HepG2 (cell line): Measurements from ENCODE around the gene PPP3R1. TPM values are rescaled to one million over a fixed set of nuclear protein-coding genes. Genes with fewer than 3 reads are reported as not detected.

Experiments
- ASH2L ChIP-seq: fragments of 300-600, 200-600 bp; sonication (generic); IDR thresholded peaks from 2 replicates; pipeline ENCODE4 v1.7.0; 2017; ENCODE audit warnings: low read depth, mild to moderate bottlenecking, moderate library complexity, mixed read lengths, low read length; ENCODE audit not compliant: insufficient read length
- ATF1 ChIP-seq: IDR thresholded peaks from 2 replicates; pipeline ENCODE4 v1.6.1; 2016; ENCODE audit warnings: mild to moderate bottlenecking, control low read depth
- GPN1 ChIP-seq: sonication (generic); formaldehyde crosslinking; IDR thresholded peaks from 2 replicates; pipeline ENCODE4 v1.5.1; 2020; ENCODE audit warnings: missing genetic modification reagents, borderline replicate concordance
- GTF2F1 ChIP-seq: fragments of 150-350 bp; IDR thresholded peaks from 2 replicates; pipeline ENCODE4 v1.6.1; 2014; ENCODE audit warnings: low read length
- RBFOX2 ChIP-seq: fragments of 200-400 bp; formaldehyde crosslinking; IDR thresholded peaks from 2 replicates; pipeline ENCODE4 v1.6.1; 2017; ENCODE audit warnings: low read depth, mild to moderate bottlenecking, low read length
- REL ChIP-seq: sonication (generic); formaldehyde crosslinking; conservative IDR thresholded peaks from 2 replicates; pipeline ENCODE4 v1.8.0; 2022; ENCODE audit warnings: mild to moderate bottlenecking, missing genetic modification reagents, moderate library complexity
- SRY ChIP-seq: sonication (generic); formaldehyde crosslinking; IDR thresholded peaks from 2 replicates; pipeline ENCODE4 v1.8.0; 2022; ENCODE audit warnings: mild to moderate bottlenecking, missing genetic modification reagents
- ZBTB21 ChIP-seq: sonication (generic); formaldehyde crosslinking; IDR thresholded peaks from 2 replicates; pipeline ENCODE4 v1.4.0; 2020; ENCODE audit warnings: missing genetic modification reagents
- ZFAT ChIP-seq: sonication (generic); formaldehyde crosslinking; conservative IDR thresholded peaks from 2 replicates; pipeline ENCODE4 v1.8.1; 2023; ENCODE audit warnings: missing genetic modification reagents, inconsistent platforms
- ZNF17 ChIP-seq: sonication (generic); formaldehyde crosslinking; IDR thresholded peaks from 2 replicates; pipeline ENCODE4 v1.5.0; 2020; ENCODE audit warnings: mild to moderate bottlenecking, missing genetic modification reagents
- ZNF629 ChIP-seq: sonication (generic); formaldehyde crosslinking; conservative IDR thresholded peaks from 2 replicates; pipeline ENCODE4 v1.5.0; 2020; ENCODE audit warnings: missing genetic modification reagents
- ZNF7 ChIP-seq: IDR thresholded peaks from 2 replicates; pipeline ENCODE4 v1.6.1; 2016; ENCODE audit warnings: missing biosample characterization, missing genetic modification reagents
- ZNF703 ChIP-seq: sonication (generic); formaldehyde crosslinking; IDR thresholded peaks from 2 replicates; pipeline ENCODE4 v1.5.1; 2020; ENCODE audit warnings: missing genetic modification reagents, mild to moderate bottlenecking, moderate library complexity, borderline replicate concordance
- ZNF724P ChIP-seq: sonication (generic); formaldehyde crosslinking; IDR thresholded peaks from 2 replicates; pipeline ENCODE4 v1.8.0; 2022; ENCODE audit warnings: missing genetic modification reagents, borderline replicate concordance
- ZNF776 ChIP-seq: sonication (generic); formaldehyde crosslinking; IDR thresholded peaks from 2 replicates; pipeline ENCODE4 v1.4.0; 2020; ENCODE audit warnings: mild to moderate bottlenecking, missing genetic modification reagents
- ZNF841 ChIP-seq: sonication (generic); formaldehyde crosslinking; IDR thresholded peaks from 2 replicates; pipeline ENCODE4 v1.8.1; 2023; ENCODE audit warnings: missing genetic modification reagents, borderline replicate concordance
- ZSCAN21 ChIP-seq: sonication (generic); formaldehyde crosslinking; IDR thresholded peaks from 2 replicates; pipeline ENCODE4 v1.8.0; 2022; ENCODE audit warnings: mild to moderate bottlenecking, missing genetic modification reagents, moderate library complexity, borderline replicate concordance
- polyA plus RNA-seq, 8 experiments: library from polyadenylated mRNA; depleted of rRNA in 3 of 8; stranded (reverse) in 7 of 8; unstranded in 1 of 8; fragments of >200 nt; fragmentation: Illumina TruSeq in 4 of 8; extraction: Trizol in 4 of 8; gene quantifications; 2 replicates each; pipeline versions ENCODE4 v1.2.1 to v1.2.3, GENCODE V29; 2011 to 2016; ENCODE audit warnings: low read depth in 4 of 8, missing spikeins in 1 of 8, mixed read lengths in 1 of 8; ENCODE audit not compliant: insufficient read depth in 1 of 8
- total RNA-seq, 5 experiments: library from RNA; depleted of rRNA; stranded (reverse); fragments of >200 nt; fragmentation: Illumina TruSeq; extraction: Trizol; gene quantifications; 2 replicates each; pipeline ENCODE4 v1.2.3, GENCODE V29; 2016; ENCODE audit warnings: low read depth in 1 of 5
- TF ChIP-seq, protein P1 (sequence below): sonication (generic); formaldehyde crosslinking; IDR thresholded peaks from 2 replicates; pipeline ENCODE4 v1.5.1; 2020; ENCODE audit warnings: mild to moderate bottlenecking, missing genetic modification reagents, borderline replicate concordance
- TF ChIP-seq, protein P2 (sequence below): sonication (generic); formaldehyde crosslinking; IDR thresholded peaks from 2 replicates; pipeline ENCODE4 v1.5.0; 2020; ENCODE audit warnings: missing genetic modification reagents
- TF ChIP-seq, protein P3 (sequence below): sonication (generic); formaldehyde crosslinking; IDR thresholded peaks from 2 replicates; pipeline ENCODE4 v1.5.0; 2020; ENCODE audit warnings: mild to moderate bottlenecking, missing genetic modification reagents
- TF ChIP-seq, protein P4 (sequence below): IDR thresholded peaks from 2 replicates; pipeline ENCODE4 v1.6.1; 2016; ENCODE audit warnings: control low read depth

The PPP3R1 gene
- total and polyA plus RNA-seq, 2 of the 13 experiments (the other 11 are each of a cell fraction or from before 2014, with no cell fraction given) = 11.6 to 25.7 TPM

DNA sequence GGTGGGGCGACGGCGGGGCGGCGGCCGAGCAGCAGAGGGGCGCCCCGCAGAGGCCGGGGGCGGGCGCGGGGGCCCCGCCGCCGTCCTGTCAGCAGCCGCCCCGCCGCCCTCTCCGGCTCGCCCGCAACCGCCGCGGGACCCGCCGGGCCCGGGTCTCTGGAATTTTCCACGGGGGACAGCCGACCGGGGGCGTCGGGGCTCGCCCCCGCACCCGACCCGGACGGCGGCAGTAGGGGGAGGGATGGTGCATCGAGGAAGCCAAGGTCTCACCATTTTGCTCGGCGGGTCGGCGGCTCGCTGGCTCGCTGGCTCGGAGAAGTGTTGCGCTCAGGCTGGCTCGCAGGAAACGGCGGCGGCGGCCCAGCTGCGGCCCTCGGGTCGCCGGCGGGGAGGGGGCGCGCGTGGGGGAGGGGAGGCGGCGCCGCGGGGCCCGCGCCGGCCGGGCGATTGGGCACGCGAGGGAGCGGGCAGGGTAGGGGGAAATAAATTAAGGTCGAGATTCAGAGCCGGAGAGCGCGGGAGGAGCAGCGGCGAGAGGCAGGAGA, 405 bp downstream of the PPP3R1 start (continued):
- TF ChIP-seq ZNF17 (CRISPR knock-in tag) (no peak), ASH2L (no peak), REL (CRISPR knock-in tag) (0 out of 2 replicates have a peak, but pooled peaks have one; percentile 46), ZBTB21 (no peak), ZNF841 (no peak), ZNF703 (CRISPR knock-in tag) (no peak), ZFAT (CRISPR knock-in tag) (no peak), ZNF724P (no peak), ZNF7 (CRISPR knock-in tag) (no peak), RBFOX2 (peak; percentile 27; the same call in 1 of the 2 replicates), GTF2F1 (no peak), ZNF629 (CRISPR knock-in tag) (no peak), GPN1 (no peak), ZNF776 (CRISPR knock-in tag) (no peak), ZSCAN21 (CRISPR knock-in tag) (no peak), SRY (no peak), ATF1 (CRISPR knock-in tag) (no peak)
- TF ChIP-seq, protein P1, sequence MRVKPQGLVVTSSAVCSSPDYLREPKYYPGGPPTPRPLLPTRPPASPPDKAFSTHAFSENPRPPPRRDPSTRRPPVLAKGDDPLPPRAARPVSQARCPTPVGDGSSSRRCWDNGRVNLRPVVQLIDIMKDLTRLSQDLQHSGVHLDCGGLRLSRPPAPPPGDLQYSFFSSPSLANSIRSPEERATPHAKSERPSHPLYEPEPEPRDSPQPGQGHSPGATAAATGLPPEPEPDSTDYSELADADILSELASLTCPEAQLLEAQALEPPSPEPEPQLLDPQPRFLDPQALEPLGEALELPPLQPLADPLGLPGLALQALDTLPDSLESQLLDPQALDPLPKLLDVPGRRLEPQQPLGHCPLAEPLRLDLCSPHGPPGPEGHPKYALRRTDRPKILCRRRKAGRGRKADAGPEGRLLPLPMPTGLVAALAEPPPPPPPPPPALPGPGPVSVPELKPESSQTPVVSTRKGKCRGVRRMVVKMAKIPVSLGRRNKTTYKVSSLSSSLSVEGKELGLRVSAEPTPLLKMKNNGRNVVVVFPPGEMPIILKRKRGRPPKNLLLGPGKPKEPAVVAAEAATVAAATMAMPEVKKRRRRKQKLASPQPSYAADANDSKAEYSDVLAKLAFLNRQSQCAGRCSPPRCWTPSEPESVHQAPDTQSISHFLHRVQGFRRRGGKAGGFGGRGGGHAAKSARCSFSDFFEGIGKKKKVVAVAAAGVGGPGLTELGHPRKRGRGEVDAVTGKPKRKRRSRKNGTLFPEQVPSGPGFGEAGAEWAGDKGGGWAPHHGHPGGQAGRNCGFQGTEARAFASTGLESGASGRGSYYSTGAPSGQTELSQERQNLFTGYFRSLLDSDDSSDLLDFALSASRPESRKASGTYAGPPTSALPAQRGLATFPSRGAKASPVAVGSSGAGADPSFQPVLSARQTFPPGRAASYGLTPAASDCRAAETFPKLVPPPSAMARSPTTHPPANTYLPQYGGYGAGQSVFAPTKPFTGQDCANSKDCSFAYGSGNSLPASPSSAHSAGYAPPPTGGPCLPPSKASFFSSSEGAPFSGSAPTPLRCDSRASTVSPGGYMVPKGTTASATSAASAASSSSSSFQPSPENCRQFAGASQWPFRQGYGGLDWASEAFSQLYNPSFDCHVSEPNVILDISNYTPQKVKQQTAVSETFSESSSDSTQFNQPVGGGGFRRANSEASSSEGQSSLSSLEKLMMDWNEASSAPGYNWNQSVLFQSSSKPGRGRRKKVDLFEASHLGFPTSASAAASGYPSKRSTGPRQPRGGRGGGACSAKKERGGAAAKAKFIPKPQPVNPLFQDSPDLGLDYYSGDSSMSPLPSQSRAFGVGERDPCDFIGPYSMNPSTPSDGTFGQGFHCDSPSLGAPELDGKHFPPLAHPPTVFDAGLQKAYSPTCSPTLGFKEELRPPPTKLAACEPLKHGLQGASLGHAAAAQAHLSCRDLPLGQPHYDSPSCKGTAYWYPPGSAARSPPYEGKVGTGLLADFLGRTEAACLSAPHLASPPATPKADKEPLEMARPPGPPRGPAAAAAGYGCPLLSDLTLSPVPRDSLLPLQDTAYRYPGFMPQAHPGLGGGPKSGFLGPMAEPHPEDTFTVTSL = no peak
- TF ChIP-seq, protein P2, sequence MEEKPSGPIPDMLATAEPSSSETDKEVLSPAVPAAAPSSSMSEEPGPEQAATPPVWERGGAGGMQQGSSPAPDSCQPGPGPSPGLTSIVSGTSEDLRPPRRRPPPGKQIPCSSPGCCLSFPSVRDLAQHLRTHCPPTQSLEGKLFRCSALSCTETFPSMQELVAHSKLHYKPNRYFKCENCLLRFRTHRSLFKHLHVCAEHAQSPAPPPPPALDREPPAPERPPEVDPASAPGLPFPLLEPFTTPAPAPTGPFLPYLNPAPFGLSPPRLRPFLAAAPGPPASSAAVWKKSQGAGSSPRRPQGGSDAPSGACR (CRISPR knock-in tag) = no peak
- TF ChIP-seq, protein P3, sequence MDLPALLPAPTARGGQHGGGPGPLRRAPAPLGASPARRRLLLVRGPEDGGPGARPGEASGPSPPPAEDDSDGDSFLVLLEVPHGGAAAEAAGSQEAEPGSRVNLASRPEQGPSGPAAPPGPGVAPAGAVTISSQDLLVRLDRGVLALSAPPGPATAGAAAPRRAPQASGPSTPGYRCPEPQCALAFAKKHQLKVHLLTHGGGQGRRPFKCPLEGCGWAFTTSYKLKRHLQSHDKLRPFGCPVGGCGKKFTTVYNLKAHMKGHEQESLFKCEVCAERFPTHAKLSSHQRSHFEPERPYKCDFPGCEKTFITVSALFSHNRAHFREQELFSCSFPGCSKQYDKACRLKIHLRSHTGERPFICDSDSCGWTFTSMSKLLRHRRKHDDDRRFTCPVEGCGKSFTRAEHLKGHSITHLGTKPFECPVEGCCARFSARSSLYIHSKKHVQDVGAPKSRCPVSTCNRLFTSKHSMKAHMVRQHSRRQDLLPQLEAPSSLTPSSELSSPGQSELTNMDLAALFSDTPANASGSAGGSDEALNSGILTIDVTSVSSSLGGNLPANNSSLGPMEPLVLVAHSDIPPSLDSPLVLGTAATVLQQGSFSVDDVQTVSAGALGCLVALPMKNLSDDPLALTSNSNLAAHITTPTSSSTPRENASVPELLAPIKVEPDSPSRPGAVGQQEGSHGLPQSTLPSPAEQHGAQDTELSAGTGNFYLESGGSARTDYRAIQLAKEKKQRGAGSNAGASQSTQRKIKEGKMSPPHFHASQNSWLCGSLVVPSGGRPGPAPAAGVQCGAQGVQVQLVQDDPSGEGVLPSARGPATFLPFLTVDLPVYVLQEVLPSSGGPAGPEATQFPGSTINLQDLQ (CRISPR knock-in tag) = no peak
- TF ChIP-seq, protein P4, sequence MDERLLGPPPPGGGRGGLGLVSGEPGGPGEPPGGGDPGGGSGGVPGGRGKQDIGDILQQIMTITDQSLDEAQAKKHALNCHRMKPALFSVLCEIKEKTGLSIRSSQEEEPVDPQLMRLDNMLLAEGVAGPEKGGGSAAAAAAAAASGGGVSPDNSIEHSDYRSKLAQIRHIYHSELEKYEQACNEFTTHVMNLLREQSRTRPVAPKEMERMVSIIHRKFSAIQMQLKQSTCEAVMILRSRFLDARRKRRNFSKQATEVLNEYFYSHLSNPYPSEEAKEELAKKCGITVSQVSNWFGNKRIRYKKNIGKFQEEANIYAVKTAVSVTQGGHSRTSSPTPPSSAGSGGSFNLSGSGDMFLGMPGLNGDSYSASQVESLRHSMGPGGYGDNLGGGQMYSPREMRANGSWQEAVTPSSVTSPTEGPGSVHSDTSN (CRISPR knock-in tag) = no peak
